Lower leg skin (tissue), 3 donors: ENCODE data around the gene KRT5.

Source experiments
- CTCF ChIP-seq, 3 donors: fragments of 450-650 bp; IDR thresholded peaks; one replicate each; pipeline ENCODE4 v1.5.1; 2016; ENCODE audit warnings: antibody characterized with exemption in 3 of 3, mild to moderate bottlenecking in 3 of 3, moderate library complexity in 2 of 3
- POLR2A ChIP-seq, 2 donors: fragments of 450-650 bp; IDR thresholded peaks; one replicate each; pipeline ENCODE4 v1.6.1; 2016 to 2017; ENCODE audit warnings: antibody characterized with exemption in 2 of 2, mild to moderate bottlenecking in 1 of 2, moderate library complexity in 1 of 2

GRCh38 chr12:52551216-52551865 lies 31.1 kb upstream of the KRT5 start:
- TF ChIP-seq CTCF (IDR thresholded peaks at IDR 0.05), result no peak
- no peak for TF ChIP-seq POLR2A (IDR thresholded peaks at IDR 0.05)
